Epidermal melanocyte (primary cell): ENCODE results near the gene TBL1XR1.
"Not testable (repeated sequence)": the region's sequence is repeated elsewhere in the genome, so short reads cannot be mapped to it uniquely, and the experiment has no call there.

ENCODE experiments used
- DNase-seq: peaks from one replicate; pipeline ENCODE4 v3.0.0; 2011; ENCODE audit warnings: low spot score; ENCODE audit not compliant: insufficient read length

TBL1XR1 gene

DNA sequence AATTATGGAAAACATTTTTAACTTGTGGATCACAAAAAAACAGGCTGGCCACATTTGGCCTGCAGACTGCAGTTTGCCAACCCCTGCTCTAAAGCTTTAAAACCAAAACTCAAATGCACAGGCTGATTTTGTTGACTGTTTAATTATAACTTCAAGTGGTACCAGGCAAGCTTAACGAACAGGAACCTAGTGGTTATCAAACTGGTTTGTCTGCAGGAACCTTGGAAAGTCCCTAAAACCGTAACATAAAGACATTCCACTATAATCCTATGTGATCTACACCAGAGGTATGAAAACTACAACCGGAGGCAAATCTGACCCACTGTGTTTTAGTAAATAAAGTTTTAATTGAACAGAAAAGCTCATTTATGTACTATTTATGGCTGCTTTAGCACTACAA lies 52.4 kb downstream of the TBL1XR1 start:
- DNase-seq: no peak

DNA sequence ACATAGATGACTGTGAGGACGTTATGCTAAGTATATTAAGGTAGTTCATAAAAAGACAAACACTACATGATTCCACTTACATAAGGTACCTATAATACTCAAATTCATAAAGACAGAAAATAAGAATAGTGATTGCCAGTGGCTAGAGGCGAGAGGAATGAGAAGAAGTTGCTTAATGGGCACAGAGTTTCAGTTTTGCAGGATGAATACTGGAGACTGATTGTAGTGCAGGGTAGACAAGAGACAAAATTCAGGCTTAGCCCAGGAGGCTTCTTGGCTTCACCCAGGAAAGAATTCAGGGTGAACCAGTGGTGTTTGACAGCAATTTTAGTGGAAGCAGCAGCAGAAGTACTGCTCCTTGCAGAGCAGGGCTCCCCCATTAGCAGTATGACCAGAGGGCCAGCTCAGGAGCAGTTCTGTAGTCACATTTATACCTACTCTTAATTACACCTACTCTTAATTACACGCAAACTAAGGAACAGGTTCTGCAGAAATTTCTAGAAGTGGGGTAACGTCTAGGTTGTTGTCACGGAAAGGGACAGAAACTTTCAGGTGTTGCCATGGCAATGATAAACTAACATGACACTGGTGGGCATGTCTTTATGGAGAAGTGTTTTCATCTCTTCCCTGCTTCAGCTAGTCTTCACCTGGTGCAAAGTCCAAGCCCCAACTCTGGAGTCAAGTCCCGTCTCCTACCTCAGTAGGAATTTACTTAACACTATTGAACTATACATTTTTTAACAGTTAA lies 55.2 kb downstream of the TBL1XR1 start:
- DNase-seq: no peak

DNA sequence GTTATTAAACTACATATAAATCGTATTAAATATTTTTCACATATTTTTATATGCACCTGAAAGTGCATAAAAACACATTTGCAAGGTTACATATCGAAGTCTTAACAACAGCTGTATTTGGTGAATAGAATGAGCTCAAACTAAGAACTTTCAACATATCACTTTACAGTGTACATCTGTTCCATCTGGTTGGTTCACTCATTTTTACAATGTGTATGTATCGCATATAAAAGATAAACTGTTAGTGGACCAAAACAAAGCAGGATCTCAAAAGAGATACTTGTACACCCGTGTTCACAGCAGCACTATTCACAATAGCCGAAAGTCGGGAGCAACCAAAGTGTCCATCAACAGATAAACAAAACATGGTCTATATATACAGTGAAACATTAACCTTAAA lies 55.8 kb downstream of the TBL1XR1 start:
- no peak for DNase-seq

DNA sequence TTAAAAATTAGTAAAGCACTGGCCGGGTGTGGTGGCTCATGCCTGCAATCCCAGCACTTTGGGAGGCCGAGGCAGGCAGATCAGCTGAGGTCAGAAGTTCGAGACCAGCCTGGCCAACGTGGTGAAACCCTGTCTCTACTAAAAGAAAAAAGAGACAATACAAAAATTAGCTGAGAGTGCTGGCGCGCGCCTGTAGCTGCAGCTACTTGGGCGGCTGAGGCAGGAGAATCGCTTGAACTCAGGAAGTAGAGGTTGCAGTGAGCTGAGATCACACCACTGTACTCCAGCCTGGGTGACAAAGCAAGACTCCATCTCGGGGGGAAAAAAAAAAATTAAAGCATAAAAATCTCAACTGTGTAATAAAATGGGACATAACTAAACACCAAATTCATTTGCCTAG lies 58.1 kb downstream of the TBL1XR1 start:
- not testable (repeated sequence) for DNase-seq

DNA sequence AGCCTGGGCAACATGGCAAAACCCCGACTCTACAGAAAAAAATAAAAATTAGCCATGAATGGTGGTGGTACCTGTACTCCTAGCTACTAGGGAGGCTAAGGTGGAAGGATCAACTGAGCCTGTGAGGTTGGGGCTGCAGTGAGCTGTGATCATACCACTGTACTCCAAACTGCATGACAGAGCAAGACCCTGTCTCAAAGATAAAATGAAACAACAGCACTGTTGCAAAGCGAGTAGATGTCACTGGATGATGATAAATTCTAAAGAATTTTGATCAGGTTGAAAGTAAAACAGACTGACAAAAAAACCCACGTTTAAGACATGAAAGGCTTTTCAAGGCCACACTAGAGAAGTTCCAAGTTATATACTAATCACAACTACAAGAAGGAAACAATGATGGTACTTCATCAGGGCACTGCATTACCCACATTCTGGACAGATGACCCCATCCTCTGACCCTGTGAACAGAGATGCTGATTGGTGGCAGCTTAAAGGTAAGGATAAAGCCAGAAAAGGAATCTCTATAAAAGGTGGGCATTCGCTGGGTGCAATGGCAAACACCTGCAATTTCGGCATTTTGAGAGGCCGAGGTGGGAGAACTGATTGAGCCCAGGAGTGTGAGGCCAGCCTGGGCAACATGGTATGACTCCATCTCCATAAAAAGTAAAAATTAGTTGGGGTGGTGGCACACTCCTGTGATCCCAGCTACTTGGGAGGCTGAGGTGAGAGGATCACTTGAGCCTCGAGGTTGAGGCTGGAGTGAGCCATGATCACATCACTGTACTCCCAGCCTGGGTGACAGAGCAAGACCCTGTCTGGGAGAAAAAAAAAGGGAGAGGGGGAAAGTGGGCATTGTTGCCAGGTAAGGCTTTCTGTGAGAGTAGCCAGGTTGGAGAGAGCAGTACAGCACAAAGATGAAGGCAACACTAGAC lies 59.2 kb downstream of the TBL1XR1 start:
- no peak for DNase-seq

DNA sequence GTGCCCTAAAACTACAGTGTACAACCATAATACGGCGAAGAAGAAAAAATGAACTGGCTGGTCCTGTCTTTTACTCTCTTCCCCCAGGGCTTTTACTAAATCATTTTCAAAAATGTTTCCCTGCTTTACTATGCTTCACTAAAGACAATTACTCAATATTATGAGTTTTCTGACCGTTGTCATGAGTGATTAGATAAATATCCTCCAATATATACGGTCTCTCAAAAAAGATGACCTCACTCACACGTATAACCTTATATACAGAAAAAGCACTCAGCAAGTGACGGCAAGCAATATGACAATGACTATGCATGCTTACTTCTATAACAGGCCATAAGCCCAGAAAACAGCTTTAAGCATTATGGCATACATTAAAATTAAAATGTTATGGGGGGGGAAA lies 60.5 kb downstream of the TBL1XR1 start:
- no peak for DNase-seq

DNA sequence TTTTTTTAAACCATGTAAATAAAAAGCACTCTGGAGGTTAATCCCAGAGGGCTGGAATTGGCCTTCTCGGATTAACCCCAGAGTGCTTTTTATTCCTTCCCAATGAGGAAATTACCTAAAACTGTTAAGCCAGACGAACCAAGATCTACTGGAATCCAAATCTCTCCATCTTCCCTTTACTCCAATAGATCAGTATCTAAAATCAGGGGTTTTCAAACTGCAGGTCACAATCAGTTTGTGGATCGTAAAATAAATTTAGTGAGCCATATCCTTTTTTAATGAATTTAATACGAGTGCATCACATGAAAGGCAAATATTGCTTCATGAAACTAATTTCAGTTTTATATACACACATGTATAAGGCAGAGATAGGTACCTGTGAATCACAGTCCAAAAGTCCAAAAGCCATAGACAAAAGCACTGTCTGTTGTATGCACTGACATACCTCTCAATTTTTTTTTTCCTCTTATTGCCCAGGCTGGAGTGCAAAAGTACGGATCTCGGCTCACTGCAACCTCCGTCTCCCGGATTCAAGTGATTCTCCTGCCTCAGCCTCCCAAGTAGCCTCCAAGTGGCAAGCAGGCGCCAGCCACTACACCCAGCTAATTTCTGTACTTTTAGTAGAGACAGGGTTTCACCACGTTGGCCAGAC lies 61.3 kb downstream of the TBL1XR1 start:
- DNase-seq: no peak

DNA sequence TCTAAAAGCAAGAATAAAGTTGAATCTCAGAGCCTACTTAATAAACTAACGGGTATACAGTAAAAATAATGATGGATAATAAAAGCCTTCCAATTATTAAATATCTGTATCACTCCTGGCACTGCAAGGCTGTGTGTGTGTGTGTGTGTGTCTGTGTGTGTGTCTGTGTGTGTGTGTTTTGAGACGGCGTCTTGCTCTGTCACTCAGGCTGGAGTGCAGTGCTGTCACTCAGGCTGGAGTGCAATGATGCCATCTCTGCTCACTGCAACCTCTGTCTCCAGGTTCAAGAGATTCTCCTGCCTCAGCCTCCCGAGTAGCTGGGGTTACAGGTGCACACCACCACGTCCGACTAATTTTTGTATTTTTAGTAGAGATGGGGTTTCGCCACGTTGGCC lies 62.5 kb downstream of the TBL1XR1 start:
- no peak for DNase-seq

DNA sequence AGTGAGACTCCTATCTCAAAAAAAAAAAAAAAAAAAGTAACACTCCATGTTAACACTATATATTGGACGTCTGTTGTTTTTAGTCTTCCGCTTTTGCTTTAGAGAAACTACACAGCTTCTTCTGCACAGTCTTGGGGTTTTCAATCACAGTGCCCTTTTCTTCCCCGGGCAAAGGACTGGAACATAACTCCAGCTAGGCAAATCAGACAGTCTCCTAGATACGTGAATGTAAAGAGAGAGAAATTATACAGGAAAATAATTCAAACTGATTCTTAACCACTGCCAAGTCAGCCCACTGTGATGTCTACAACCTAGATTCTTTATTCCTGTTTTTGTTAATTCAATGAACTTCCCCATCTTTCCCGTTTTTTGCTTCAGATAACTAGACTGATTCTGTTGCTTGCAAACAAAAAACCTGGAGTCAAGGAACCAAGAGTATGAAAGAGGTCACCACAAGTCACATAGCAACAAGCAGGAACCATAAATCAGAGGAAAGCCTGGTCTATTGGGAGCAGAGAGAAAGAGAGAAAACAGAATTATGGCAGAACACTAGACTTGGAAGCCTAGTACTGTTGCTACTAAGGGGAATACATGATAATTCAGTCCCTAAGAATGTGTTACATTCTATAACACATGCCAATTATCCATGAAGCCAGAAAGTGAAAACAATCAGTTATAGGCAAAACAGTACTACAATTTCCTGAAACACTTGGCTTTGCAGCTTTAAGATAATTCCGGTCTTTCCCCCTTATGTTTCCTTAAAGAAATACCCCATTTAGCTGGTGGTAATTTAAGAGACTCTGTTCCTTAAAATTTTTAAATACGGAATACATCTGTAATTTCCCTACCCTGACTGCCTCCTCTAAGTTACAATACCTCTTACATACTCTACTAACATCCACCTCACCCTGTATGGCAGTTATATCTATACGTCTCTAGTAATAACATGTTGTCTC lies 63.1 kb downstream of the TBL1XR1 start:
- DNase-seq: no peak

DNA sequence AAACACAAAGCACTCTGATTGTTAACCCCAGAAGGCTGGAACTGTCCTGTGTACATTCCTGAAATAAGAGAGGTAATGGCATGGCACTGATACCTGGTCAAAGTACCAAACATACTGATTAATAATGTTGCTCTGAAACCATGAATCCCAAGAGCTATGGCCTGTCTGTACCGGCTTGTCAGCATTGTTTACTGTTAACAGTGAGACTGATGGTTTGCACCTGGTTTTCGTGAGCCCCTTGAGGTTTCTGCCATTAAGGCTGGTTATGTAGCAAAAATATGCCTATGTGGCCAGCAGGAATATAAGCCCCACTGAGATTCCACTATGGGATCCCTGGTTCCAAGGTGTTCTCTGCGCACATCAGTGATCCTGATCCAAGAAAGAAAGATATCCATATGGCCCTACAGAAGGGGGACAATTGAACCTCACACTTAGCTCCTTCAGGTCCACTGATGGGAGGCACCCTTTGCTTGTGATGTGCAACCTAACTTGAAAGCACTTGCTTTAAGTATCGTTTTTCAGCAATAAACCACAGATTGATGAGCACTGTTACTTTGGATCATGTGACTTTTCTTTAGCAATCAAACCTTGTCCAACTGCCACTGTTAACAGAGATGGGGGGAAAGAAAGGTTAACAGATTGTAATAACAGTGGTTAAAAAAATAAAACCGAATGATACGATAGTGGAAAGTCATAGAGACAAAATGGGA lies 65.2 kb downstream of the TBL1XR1 start:
- no peak for DNase-seq

DNA sequence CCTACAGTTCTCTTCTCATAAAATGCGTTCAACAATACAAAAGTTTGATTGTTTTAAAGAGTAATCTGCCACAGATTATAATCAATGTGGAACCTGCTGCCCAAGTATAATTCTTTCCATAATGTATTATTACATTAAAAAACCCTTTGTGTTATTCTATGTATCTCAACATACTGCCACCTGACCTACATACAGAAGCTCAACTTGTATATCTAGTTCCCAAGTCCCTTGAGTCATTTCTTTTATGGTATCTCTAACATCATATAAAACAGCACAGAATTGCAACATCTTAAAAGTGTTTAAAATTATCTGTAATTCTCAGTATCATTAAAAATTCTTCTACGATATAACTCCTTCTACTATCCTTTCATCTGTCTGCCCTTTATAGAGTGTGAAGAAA lies 70.3 kb downstream of the TBL1XR1 start:
- no peak for DNase-seq

DNA sequence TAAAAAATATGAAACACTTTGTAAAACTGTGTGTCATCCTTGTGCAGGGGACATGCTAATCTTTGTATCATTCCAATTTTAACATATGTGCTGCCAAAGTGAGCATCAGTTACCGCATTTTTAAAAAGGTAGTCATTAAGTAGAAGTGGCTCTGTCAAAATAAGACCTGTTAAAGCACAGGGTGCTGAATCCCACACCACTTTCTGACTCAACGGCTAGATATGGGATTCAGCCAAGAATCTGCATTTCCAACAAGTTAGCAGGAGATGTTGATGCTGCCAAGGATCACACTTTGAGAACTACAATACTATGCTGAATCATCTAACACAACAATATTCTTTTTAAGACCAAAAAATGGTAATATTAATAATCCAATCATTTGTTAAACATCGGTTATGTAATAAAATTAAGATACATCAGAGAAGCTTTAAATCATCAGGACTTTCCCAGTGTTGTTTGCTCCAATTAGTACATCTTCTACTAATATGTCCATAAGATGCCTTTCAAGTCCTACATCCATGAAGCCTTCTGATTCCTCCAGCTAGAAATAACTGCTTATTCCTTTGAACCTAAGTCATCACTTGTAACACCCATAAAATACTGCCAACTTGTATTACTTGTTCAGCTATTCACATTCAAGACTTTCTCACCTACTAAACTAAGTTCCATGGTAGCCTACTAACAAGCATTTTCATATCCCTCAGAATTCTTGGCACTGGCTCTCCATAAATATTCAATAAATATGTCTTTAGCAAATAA lies 71.1 kb downstream of the TBL1XR1 start:
- no peak for DNase-seq

DNA sequence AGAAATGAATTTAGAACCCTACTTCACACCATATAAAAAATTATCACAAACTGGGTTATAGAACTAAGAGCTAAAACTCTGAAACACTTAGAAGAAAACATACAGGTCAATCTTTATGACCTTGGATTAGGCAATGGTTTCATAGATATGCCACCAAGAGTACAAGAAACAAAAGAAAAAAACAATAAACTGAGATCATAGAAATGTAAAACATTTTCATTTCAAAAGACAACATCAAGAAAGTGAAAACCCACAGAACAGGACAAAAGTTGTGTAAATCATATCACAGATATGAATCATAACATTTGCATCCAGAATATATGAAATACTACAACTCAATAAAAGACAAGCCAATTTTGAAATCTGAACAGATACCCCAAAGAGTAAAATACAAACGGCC lies 72.4 kb downstream of the TBL1XR1 start:
- no peak for DNase-seq

DNA sequence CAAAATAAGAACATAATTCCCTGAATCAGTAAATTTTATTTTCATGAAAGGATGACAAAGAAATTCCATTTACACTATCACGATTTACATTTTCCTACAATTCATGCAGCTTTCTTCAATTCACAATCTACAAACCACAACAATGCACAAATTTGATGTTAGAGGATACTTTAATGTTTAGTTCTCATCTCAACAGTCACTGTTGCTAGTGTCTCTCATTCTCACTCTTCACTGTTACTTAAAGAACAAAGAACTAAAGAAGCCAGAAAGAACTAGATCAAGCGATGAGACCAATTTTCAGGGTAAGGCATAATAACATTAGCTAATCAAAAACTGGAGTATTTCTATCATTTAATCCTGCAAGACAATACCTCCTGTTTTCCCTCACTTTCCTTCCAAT lies 73.5 kb downstream of the TBL1XR1 start:
- DNase-seq: no peak

DNA sequence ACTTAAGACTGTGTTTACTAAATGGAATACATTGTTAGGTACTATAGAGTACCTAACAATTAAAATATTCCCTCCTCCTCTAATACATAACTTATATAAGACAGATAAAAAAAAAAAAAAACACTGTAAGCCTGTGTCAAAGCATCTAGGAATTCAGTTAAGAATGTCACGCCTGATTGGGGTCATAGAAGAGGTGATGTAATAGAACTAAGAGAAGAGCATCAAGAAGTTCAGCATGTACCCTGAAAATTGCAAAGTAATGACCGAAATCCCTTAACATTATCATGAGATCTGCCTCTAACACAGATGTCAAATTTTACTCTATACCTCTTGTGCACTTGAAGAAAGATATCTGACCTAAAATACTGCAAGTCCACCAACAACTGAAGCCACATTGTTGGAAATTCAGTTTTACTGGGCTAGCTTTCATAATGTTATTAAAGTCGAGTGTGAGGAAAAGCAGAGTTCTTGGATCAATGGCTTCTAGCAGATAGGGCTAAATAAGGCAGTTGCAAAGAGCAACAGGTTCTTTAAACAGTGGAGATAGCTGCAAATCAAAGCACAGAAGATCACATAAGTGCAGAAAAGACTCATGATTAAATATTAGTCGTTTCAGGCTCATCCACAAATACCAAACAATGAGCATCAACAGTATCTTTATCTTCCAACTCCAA lies 75.0 kb downstream of the TBL1XR1 start:
- no peak for DNase-seq

DNA sequence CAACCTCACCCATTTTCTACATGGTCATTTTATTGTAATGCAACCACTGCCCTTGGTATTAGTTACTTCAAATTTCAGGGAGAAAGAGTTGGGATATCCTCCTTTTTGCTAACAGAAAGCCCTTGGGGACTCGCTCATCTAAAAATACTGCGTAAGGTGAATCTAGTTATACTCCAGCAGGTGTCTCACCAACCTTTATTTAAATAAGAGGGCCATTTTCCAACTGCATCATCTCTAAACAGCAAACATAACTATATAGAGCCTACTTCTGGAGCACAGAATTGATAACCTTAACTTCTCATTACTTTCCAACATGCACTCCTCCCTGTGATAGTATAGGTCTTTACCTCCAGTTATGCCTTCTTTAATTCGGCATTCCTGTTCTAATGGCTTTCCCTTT lies 77.5 kb downstream of the TBL1XR1 start:
- no peak for DNase-seq

DNA sequence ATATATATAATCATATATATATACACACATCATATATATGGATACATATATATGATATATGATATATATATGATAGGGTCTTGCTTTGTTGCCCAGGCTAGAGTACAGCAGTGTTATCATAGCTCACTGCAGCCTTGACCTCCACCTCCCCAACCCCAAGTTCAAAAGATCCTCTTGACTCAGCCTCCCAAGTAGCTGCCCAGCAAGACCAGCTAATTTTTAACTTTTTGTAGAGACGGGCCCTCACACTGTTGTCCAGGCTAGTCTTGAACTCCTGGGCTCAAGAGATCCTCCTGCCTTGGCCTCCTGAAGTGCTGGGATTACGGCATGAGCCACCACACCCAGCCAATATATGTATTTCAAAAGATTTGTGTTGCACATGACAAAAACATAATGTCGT lies 83.0 kb downstream of the TBL1XR1 start:
- no peak for DNase-seq

DNA sequence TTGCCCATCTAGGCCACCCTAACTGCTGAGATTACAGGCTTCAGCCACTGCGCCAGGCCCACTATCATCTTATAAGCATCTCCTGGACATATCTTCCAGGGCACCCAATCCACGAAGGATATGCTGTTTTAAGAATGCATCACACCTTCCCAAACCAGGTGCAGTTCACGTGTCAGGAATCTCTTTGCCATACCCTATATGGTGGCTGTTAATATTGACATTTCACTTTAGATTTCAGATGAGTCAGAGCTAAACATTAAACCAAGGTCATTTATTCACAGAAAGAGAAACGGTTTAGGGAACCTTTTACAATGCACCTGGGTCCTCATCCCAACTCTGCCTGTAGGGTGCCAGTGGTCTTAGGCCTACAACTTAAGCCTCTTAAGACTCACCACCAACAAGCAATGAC lies 85.7 kb downstream of the TBL1XR1 start:
- no peak for DNase-seq

DNA sequence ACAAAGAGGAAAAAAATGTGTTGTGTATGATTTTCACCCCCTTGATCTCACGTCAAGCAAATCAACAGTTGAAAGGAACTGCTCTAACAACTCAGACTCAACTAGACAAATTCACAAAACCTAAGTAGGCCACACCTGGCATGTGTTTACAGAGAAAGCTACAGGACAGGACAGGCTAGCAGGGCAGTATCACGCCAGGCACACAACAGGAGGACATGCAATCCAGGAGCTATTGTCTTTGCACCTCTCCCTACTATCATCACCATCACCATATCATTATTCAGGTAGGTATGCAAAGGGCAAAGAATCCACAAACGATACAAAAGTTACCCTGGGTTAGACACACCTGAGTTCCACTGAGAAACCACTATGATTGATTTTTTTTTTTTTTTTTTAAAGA lies 86.4 kb downstream of the TBL1XR1 start:
- no peak for DNase-seq
